HFF-Myc (cell line): ENCODE data around the gene ABI3BP.

ENCODE experiments used
- DNase-seq: peaks from one replicate; pipeline ENCODE4 v3.0.0-alpha.2; 2011; ENCODE audit warnings: low read depth; ENCODE audit errors: extremely low read depth
- H3K4me3 ChIP-seq: replicated peaks from 2 replicates; pipeline ENCODE4 v1.5.1; 2011; ENCODE audit warnings: low read depth, mild to moderate bottlenecking, control low read depth, low read length
- CTCF ChIP-seq: IDR thresholded peaks from 2 replicates; pipeline ENCODE4 v1.5.1; 2012; ENCODE audit warnings: mild to moderate bottlenecking, low read depth, low read length, control low read depth; ENCODE audit errors: missing control alignments

ABI3BP gene

GRCh38 chr3:100720426-100720825, 272.8 kb downstream of the ABI3BP start:
- DNase-seq = no peak
- TF ChIP-seq CTCF = no peak
- no peak overlapping the region for H3K4me3 ChIP-seq

- no peak for TF ChIP-seq CTCF
- H3K4me3 ChIP-seq = no peak overlapping the region
- no peak for DNase-seq
Observed at GRCh38 chr3:100719136-100719535, 274.1 kb downstream of the ABI3BP start.

DNA sequence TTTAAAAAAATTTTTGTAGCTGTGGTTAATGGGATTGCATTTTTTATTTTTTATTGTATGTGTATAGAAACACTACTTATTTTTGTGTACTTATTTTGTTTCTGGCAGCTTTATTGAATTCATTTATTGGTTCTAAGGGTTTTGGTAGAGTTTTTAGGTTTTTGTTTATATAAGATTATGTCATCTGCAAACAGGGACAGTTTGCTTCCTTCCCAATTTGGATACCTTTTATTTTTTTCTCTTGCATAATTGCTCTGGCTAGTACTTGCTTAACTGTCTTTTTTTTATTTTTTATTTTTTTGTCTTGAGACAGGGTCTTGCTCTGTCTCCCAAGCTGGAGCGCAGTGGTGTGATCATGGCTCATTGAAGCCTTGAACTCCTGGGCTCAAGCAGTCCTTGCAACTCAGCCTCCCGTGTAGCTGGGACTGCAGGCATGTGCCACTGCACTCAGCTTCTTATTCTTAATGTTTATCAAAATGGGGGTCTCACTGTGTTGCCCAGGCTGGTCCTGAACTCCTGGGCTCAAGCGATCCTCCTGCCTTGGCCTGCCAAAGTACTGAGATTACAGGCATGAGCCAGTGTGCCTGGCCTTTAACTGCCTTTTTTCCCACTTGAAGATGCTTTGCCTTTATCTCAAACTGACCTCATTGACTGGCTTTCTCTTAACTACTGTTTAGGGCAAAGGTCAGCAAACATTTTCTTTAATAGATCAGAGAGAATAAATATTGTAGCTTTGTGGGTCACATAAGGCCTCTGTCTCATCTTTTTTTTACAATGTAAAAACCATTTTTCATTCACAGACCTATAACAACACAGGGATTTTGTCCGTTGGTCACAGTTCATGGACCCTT, 275.4 kb downstream of the ABI3BP start:
- no peak overlapping the region for H3K4me3 ChIP-seq
- no peak for TF ChIP-seq CTCF
- no peak for DNase-seq

DNA sequence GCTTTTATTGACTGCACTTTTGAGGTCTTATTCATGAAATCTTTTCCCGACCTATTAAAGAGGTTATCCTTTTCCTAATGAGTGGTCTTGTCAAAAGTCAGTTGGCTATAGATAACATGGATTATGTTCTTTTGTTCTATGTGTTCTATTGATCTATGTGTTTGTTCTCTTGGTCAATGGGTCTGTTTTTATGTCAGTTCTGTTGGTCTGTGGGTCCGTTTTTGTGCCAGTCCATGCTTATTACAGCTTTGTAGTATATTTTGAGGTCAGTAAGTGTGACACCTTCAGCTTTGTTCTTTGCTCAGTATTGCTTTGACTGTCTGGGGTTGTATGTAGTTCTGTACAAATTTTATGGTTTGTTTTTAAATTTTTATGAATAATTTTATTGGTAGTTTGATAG, 276.2 kb downstream of the ABI3BP start:
- no peak overlapping the region for H3K4me3 ChIP-seq
- no peak for TF ChIP-seq CTCF

GRCh38 chr3:100715176-100715575, 278.0 kb downstream of the ABI3BP start:
- no peak for TF ChIP-seq CTCF
- no peak overlapping the region for H3K4me3 ChIP-seq

More for the DNA sequence above, 276.2 kb downstream of the ABI3BP start:
- DNase-seq = no peak

GRCh38 chr3:100710261-100710968, 282.8 kb downstream of the ABI3BP start:
- DNase-seq = peak; percentile 24
- TF ChIP-seq CTCF = peak; percentile 23
- H3K4me3 ChIP-seq = peak overlapping the region; percentile 56

More at GRCh38 chr3:100715176-100715575, 278.0 kb downstream of the ABI3BP start:
- DNase-seq = no peak
